HG03108 (cell line): ENCODE measurements around the gene SPATA17.
"Not testable (repeated sequence)": the region's sequence is repeated elsewhere in the genome, so short reads cannot be mapped to it uniquely, and the experiment has no call there.

Experiments
- ATAC-seq: cut with Tn5 transposase; IDR thresholded peaks from one replicate; pipeline ENCODE4 v1.9.1; 2021; ENCODE audit warnings: moderate library complexity; ENCODE audit not compliant: unreplicated experiment

The SPATA17 gene

GRCh38 chr1:217674028-217674729 lies 43.0 kb downstream of the SPATA17 start:
- no peak for ATAC-seq

DNA sequence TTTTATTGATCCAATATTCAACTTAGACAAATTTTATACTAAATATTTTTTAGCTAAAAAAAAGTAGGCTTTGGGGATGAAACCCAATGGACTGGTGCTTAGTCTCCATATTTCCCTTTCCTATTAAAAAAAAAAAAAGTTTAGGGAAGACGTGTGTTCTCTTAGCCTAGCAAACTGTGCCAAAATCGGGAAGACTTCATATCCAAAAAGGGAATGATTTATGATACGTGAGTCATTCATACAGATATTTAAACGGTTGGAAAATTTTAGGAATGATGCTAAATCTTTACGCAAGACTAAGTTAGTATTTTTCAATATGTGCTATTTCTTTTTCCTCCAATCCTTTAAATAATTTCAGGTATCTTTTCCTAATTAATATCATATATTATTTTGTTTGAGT lies 50.7 kb downstream of the SPATA17 start:
- ATAC-seq, result no peak

DNA sequence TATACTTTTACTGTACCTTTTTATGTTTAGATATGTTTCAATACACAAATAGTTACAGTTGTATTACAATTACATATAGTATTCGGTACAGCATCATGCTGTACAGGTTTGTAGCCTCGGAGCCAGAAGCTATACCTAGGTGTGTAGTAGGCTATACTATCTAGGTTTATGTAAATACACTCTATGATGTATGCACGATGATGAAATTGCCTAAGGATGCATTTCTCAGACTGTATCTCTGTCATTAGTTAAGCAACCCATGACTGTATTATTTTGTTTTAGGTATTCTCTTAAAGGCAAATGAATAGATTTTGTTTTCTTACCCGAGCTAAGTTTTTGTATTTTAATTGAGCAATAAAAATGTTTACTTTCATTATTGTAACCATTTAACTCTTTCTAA lies 56.4 kb downstream of the SPATA17 start:
- ATAC-seq, result no peak

DNA sequence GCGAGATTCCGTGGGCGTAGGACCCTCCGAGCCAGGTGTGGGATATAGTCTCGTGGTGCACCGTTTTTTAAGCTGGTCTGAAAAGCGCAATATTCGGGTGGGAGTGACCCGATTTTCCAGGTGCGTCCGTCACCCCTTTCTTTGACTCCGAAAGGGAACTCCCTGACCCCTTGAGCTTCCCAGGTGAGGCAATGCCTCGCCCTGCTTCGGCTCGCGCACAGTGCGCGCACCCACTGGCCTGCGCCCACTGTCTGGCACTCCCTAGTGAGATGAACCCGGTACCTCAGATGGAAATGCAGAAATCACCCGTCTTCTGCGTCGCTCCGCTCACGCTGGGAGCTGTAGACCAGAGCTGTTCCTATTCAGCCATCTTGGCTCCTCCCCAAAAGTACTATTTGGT lies 65.0 kb downstream of the SPATA17 start:
- ATAC-seq, result not testable (repeated sequence)

- ATAC-seq, result no peak
Observed at GRCh38 chr1:217703326-217703725, 72.2 kb downstream of the SPATA17 start.

DNA sequence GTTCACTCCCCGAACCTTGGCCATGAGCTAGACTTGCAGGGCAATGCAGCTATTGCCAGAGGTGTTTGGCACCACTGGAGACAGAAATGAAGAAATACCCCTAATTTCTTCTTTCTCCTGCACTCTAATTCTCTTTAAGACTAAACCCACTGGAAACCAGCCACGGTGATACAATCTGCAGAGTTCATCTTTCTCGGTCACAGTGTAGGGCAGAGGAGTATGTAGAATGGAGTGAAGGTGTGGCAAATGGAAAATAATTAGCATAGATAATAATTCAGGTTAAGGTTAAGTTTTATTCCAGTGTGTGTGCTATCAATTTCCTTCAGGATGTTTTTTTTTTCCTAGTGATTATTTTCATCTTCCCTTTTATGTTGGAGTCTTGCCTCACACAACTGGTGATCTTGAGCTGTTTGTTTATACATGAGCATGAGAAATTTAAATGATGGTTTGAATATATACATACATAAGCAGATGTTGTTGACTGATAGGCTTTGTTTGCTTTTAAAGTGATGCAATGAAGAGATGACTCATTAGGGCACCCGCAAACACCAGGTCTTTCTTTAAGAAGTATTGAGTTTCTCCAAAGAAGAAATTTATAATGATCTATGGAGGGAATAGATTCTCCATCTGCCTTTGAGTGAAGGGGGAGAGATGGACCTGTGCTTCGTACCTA lies 81.9 kb downstream of the SPATA17 start:
- no peak for ATAC-seq

- ATAC-seq, result no peak
Observed at GRCh38 chr1:217715681-217716080, 84.5 kb downstream of the SPATA17 start.

DNA sequence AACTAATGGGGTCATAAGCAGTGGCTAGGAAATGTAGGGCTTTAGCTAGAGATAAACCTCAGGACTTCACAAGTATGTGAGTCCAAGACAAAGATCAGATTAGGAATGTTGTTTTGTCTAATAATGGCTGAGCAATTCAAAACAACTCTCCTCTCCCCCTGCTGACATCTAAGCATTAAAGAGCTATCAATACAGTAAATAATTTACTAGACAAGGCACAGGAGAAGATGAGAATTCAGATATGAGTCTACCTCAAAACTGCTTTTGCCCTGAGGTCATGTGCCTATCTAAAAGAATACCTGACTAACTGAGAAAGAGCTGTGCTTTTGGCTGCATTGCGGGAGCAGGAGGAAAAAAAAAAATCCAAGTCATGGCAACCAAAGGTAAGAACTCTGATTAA lies 86.8 kb downstream of the SPATA17 start:
- ATAC-seq, result no peak

DNA sequence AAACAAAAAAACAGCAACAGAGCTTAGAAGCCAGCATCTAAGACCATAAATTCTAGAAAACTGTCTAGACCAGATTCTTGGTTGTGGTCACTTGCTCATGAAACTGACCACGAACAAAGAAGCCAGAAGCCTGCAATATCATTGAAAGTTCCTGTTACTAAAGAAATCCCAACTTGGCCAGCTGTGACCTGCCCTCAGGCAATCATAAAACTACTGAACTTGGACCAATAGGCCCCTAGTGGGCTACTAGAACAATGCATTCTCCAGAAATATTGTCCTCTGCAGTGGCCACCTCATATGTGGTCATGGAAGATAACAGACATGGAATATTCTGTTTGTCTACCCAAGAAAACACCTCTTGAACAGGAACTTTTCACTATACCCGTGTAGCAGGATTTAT lies 87.7 kb downstream of the SPATA17 start:
- no peak for ATAC-seq

DNA sequence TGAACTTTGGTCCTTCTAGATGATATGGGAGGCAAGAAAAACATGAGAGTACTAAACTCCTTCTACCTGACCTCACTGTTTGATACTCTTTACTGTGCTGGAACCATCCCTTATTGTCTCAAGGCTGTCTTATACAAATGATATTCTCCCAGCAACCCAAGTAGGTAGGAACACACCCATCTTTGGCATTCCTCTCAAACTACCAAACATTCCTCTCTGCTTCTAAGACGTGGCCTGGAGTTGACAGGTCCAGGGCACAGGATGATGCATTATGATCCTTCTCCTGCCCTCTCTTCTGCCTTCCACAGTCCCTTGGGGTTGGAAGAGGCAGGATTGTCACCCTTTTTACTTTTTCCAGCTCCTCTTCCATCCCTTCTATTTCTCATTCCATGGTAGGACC lies 90.5 kb downstream of the SPATA17 start:
- ATAC-seq, result no peak

- no peak for ATAC-seq
Observed at GRCh38 chr1:217734973-217735372, 103.8 kb downstream of the SPATA17 start.

- no peak for ATAC-seq
Observed at GRCh38 chr1:217747156-217747769, 116.1 kb downstream of the SPATA17 start.

- ATAC-seq, result no peak
Observed at GRCh38 chr1:217769768-217770167, 138.6 kb downstream of the SPATA17 start.

DNA sequence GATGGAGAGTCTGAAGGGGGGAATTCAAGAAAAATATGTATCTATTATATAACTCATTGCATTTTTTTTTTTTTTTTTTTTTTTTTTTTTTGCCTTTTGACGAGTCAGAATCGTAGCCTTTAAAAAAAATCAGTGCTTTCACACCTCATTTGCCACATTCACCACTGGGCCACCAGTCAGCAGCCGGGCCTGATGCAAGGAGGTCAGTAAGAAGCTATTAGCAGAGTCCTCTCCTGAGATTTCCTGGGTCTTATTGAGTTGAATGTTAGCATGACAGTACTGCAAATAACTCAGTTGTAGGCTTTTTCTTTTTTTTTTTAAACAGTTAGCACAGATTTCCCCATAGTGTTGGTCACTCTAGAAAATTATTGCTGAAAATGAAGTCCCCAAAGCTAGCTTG lies 139.8 kb downstream of the SPATA17 start:
- ATAC-seq, result no peak

GRCh38 chr1:217776693-217777092 lies 145.5 kb downstream of the SPATA17 start:
- no peak for ATAC-seq

DNA sequence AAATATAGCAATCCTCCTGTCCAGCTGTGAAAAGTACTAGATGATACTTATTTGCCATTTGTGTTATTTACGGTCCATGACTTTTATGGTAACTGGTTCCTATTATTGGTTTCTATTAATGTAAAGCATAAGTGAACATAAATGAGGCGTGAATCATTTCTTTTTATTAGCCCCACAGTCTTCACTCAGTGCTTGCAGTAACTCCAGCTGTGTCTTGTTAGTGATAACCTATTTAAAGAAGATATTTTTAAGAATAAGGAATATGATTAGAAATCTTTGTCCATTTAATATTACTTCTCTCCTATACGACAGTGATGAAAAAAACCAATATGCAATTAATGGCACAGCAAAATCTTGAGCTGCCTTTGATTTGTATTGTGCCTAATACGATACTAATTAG lies 149.9 kb downstream of the SPATA17 start:
- ATAC-seq, result no peak

GRCh38 chr1:217791091-217791490 lies 159.9 kb downstream of the SPATA17 start:
- ATAC-seq, result no peak

GRCh38 chr1:217805792-217806191 lies 174.6 kb downstream of the SPATA17 start:
- no peak for ATAC-seq

- no peak for ATAC-seq
Observed at GRCh38 chr1:217812175-217812574, 181.0 kb downstream of the SPATA17 start.

- ATAC-seq, result no peak
Observed at GRCh38 chr1:217813031-217813430, 181.9 kb downstream of the SPATA17 start.

GRCh38 chr1:217837691-217838090 lies 206.5 kb downstream of the SPATA17 start:
- ATAC-seq, result no peak

DNA sequence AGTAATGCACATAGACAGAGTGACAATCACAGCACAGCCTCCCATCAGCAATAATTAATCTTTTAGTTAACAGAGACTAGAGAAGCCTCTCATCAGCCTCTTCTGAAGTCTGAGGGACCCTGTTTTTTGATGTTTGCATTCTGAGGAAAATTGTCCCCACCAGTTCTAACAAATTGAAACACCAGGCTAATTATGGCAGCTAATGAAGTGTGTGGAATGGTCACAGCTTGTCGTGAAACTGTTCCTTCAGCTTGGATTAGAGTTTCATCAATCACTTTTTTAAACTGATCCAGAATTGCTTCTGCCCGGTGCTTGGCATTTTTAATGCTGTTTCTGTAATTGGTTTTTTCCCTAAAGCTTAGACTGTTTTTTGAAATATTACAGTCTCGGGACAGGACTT lies 208.0 kb downstream of the SPATA17 start:
- ATAC-seq, result no peak
